ENCODE measurements around the gene IL10RB. TPM values are rescaled to one million over a fixed set of nuclear protein-coding genes. Genes with fewer than 3 reads are reported as not detected.

Gene IL10RB
- total and polyA plus RNA-seq, 2 of the 4 experiments (the other 2 are of a cell fraction): 20.1 to 45.2 TPM

- dilution Hi-C loops (cut with HindIII; ENCODE audit: low sequenced_read_pairs, unreplicated experiment) (no loop called here), in situ Hi-C loops (cut with MboI; ENCODE audit: low sequenced_read_pairs) (no loop called here), intact Hi-C loops (cut with micrococcal nuclease) (no loop called here)
- Histone ChIP-seq H3K9me3 (ENCODE audit: control insufficient read depth, insufficient read depth, low read length) (no peaks in the 10 kb centered on the region), H4K8ac (ENCODE audit: low read depth in 2 of 2, low read length in 2 of 2) (no peak overlapping the region), H2BK5ac (ENCODE audit: low read depth, low read length, poor library complexity, severe bottlenecking) (no peak overlapping the region), H4K20me1 (ENCODE audit: insufficient read depth, low read length) (no peaks in the 10 kb centered on the region; the same call in 1 of the 2 replicates), H3K4me3 (ENCODE audit: insufficient read depth, low read depth, low read length) (no peak overlapping the region), H3K4ac (ENCODE audit: low read depth, low read length) (no peak overlapping the region), H3K18ac (ENCODE audit: low read depth, low read length) (no peak overlapping the region), H2BK120ac (ENCODE audit: low read depth, low read length) (no peak overlapping the region), H3K36me3 (ENCODE audit: control insufficient read depth, insufficient read depth, low read length) (peaks cover 26% of the 10 kb centered on the region), H2AK9ac (replicated peaks; ENCODE audit: low read depth, low read length, poor library complexity) (no peak overlapping the region), H4K5ac (ENCODE audit: low read depth, low read length) (no peak overlapping the region), H3K56ac (ENCODE audit: extremely low read depth, insufficient read depth, low read length) (no peak overlapping the region), H3K27me3 (ENCODE audit: control insufficient read depth, insufficient read depth, low read length) (no peaks in the 10 kb centered on the region), H3K23ac (ENCODE audit: low read depth, low read length) (no peak overlapping the region), H3K9me1 (ENCODE audit: insufficient read depth, low read length) (peaks cover 10% of the 10 kb centered on the region; the same call in 1 of the 2 replicates), H3K4me2 (ENCODE audit: low read depth, low read length) (no peak overlapping the region), H3K4me1 (ENCODE audit: control insufficient read depth, insufficient read depth, low read length) (peaks cover 2% of the 10 kb centered on the region; the same call in 1 of the 2 replicates), H3K14ac (replicated peaks; ENCODE audit: low read depth, low read length) (no peak overlapping the region), H4K91ac (ENCODE audit: insufficient read depth, low read depth, low read length) (no peak overlapping the region), H2AK5ac (ENCODE audit: low read depth, low read length) (no peak overlapping the region), H3K27ac (ENCODE audit: insufficient read depth, low read length) (no peak overlapping the region), H3K79me1 (ENCODE audit: low read depth in 1 of 2, low read length in 2 of 2) (no peaks in the 10 kb centered on the region), H2BK15ac (ENCODE audit: low read depth, low read length) (no peak overlapping the region), H2AFZ (replicated peaks; ENCODE audit: low read length, poor library complexity) (no peak overlapping the region), H2BK20ac (ENCODE audit: low read depth, low read length) (no peak overlapping the region), H3K9ac (ENCODE audit: low read depth, low read length) (no peak overlapping the region)
- ATAC-seq (ENCODE audit: low read depth) (no peak), DNase-seq (no peak)
- POLR2A ChIA-PET (ENCODE audit: unreplicated experiment): no interaction called here
- no TSS peak for BruUV-seq (replicated peaks)
- TF ChIP-seq CTCF (conservative IDR thresholded peaks at IDR 0.05; ENCODE audit: low read depth, low read length): no peak
- no peak for TF ChIP-seq FOS (IDR thresholded peaks at IDR 0.05; ENCODE audit: low read depth, low read length)
- TF ChIP-seq USF2 (IDR thresholded peaks at IDR 0.05; ENCODE audit: low read depth, low read length): no peak
- no peak for TF ChIP-seq CEBPB (IDR thresholded peaks at IDR 0.05; ENCODE audit: low read depth, low read length)
- TF ChIP-seq RCOR1 (IDR thresholded peaks at IDR 0.05; ENCODE audit: insufficient replicate concordance, low read length): no peak
- TF ChIP-seq CHD1 (IDR thresholded peaks at IDR 0.05; ENCODE audit: low read depth, low read length): no peak
- no peak for TF ChIP-seq MAZ (IDR thresholded peaks at IDR 0.05; ENCODE audit: borderline replicate concordance, low read depth, low read length)
- TF ChIP-seq NFE2L2 (IDR thresholded peaks at IDR 0.05; ENCODE audit: low read depth, low read length): no peak
- no peak for TF ChIP-seq SMC3 (IDR thresholded peaks at IDR 0.05; ENCODE audit: low read depth, low read length)
- no peak for TF ChIP-seq RFX5 (IDR thresholded peaks at IDR 0.05; ENCODE audit: low read depth, low read length)
- no peak for TF ChIP-seq MAFK (IDR thresholded peaks at IDR 0.05; ENCODE audit: low read depth, low read length)
- TF ChIP-seq ELK1 (IDR thresholded peaks at IDR 0.05; ENCODE audit: borderline replicate concordance, low read depth, low read length): no peak
- no peak for TF ChIP-seq BHLHE40 (IDR thresholded peaks at IDR 0.05; ENCODE audit: low read depth, low read length)
- no peak for TF ChIP-seq MXI1 (IDR thresholded peaks at IDR 0.05; ENCODE audit: borderline replicate concordance, low read depth, low read length)
- TF ChIP-seq POLR2A (IDR thresholded peaks at IDR 0.05; ENCODE audit: low read depth, low read length): no peak
- TF ChIP-seq RAD21 (IDR thresholded peaks at IDR 0.05; ENCODE audit: low read length): no peak
- 100% methylated on average over 2 of the region's 7 CpGs; no CpG with 5 or more reads in 1 of the 2 experiments for whole genome bisulfite sequencing, 2 experiments (ENCODE audit: extremely low coverage in 2 of 2, insufficient read length in 1 of 2)
- CTCF ChIA-PET: no interaction called here
Measured at GRCh38 chr21:33293136-33293535, 27.0 kb downstream of the IL10RB start.

Data from IMR-90 (cell line).